Testis (tissue), 3 donors: ENCODE measurements around the gene FER1L5. TPM values are rescaled to one million over a fixed set of nuclear protein-coding genes. Genes with fewer than 3 reads are reported as not detected.

ENCODE experiments used
- DNase-seq: peaks from one replicate; pipeline ENCODE4 v3.0.0-alpha.2; 2019
- H3K27ac ChIP-seq, 2 donors: fragments of 200-600 bp; sonication (generic); one replicate each; pipeline ENCODE4 v1.5.1; 2019
- H3K27me3 ChIP-seq: fragments of 200-600 bp; sonication (generic); one replicate; pipeline ENCODE4 v1.5.1; 2019
- H3K36me3 ChIP-seq: fragments of 200-600 bp; sonication (generic); one replicate; pipeline ENCODE4 v1.5.1; 2017; ENCODE audit warnings: low read depth; ENCODE audit errors: missing control alignments
- H3K4me1 ChIP-seq: fragments of 200-600 bp; sonication (generic); one replicate; pipeline ENCODE4 v1.5.1; 2019
- H3K4me3 ChIP-seq, 2 donors: fragments of 200-600 bp; sonication (generic); one replicate each; pipeline ENCODE4 v1.5.1; 2017 to 2019
- H3K9me3 ChIP-seq: fragments of 200-600 bp; sonication (generic); one replicate; pipeline ENCODE4 v1.5.1; 2017
- POLR2A ChIP-seq: fragments of 450-650 bp; IDR thresholded peaks from one replicate; pipeline ENCODE4 v1.6.1; 2017; ENCODE audit warnings: antibody characterized with exemption, mild to moderate bottlenecking, moderate library complexity
- WGBS, 2 donors: methylation state at CpG; one replicate each; pipeline ENCODE4 v1.1.5; 2018; 5-methylcytosine and 5-hydroxymethylcytosine counted together
- intact Hi-C: fragments of 100-400 bp; cut with DNase I; formaldehyde crosslinking; loops from one replicate; pipeline ENCODE4 v1.15.1; 2023; ENCODE audit warnings: low total_unique reads
- polyA plus RNA-seq: library from polyadenylated mRNA; stranded (reverse); fragments of 350-450 nt; fragmentation: Illumina TruSeq; extraction: RNeasy Lipid Tissue Mini Kit (QIAGEN cat#74804); gene quantifications from one replicate; pipeline ENCODE4 v1.2.3, GENCODE V29; 2014; ENCODE audit warnings: low read depth, low replicate concordance; ENCODE audit not compliant: insufficient read depth
- total RNA-seq, 2 donors: library from RNA; depleted of rRNA; stranded (reverse); fragments of >200 nt; gene quantifications; one replicate each; pipeline ENCODE4 v1.2.3, GENCODE V29; 2016
- TF ChIP-seq, protein P1 (sequence below), 3 experiments: fragments of 450-650 bp in 2 of 3; fragments of 200-600 bp in 1 of 3; sonication (generic) in 1 of 3; IDR thresholded peaks; one replicate each; pipeline ENCODE4 v1.5.1; 2016 to 2019; ENCODE audit warnings: antibody characterized with exemption in 3 of 3, mild to moderate bottlenecking in 2 of 3, moderate library complexity in 1 of 3

FER1L5 gene
- total and polyA plus RNA-seq, 3 donors from 2014 or later = 7.1 to 15.3 (median 15.0) TPM

DNA sequence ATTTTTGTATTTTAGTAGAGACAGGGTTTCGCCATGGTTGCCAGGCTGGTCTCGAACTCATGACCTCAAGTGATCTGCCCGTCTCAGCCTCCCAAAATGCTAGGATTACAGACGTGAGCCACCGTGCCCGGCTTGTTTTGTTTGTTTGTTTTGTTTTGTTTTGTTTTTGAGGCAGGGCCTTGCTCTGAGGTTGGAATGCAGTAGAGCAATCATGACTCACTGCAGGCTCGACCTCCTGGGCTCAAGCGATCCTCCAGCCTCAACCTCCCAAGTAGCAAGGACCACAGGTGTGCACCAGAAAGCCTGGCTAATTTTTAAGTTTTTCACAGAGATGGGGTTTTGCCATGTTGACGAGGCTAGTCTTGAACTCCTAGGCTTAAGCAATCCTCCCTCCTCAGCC lies 109.2 kb downstream of the FER1L5 start:
- H3K9me3 ChIP-seq = no peaks in the 10 kb centered on the region
- WGBS, 2 donors = 88 to 89% methylated on average over 9 of the region's 9 CpGs
- DNase-seq = no peak
- H3K27ac ChIP-seq = no peak overlapping the region
- H3K4me3 ChIP-seq = no peak overlapping the region
- intact Hi-C loops = no loop called here
- no peaks in the 10 kb centered on the region for H3K27me3 ChIP-seq
- no peak for TF ChIP-seq POLR2A
- TF ChIP-seq, protein P1, sequence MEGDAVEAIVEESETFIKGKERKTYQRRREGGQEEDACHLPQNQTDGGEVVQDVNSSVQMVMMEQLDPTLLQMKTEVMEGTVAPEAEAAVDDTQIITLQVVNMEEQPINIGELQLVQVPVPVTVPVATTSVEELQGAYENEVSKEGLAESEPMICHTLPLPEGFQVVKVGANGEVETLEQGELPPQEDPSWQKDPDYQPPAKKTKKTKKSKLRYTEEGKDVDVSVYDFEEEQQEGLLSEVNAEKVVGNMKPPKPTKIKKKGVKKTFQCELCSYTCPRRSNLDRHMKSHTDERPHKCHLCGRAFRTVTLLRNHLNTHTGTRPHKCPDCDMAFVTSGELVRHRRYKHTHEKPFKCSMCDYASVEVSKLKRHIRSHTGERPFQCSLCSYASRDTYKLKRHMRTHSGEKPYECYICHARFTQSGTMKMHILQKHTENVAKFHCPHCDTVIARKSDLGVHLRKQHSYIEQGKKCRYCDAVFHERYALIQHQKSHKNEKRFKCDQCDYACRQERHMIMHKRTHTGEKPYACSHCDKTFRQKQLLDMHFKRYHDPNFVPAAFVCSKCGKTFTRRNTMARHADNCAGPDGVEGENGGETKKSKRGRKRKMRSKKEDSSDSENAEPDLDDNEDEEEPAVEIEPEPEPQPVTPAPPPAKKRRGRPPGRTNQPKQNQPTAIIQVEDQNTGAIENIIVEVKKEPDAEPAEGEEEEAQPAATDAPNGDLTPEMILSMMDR (IDR thresholded peaks at IDR 0.05) = no peak
- no peaks in the 10 kb centered on the region for H3K36me3 ChIP-seq
- H3K4me1 ChIP-seq = no peaks in the 10 kb centered on the region

DNA sequence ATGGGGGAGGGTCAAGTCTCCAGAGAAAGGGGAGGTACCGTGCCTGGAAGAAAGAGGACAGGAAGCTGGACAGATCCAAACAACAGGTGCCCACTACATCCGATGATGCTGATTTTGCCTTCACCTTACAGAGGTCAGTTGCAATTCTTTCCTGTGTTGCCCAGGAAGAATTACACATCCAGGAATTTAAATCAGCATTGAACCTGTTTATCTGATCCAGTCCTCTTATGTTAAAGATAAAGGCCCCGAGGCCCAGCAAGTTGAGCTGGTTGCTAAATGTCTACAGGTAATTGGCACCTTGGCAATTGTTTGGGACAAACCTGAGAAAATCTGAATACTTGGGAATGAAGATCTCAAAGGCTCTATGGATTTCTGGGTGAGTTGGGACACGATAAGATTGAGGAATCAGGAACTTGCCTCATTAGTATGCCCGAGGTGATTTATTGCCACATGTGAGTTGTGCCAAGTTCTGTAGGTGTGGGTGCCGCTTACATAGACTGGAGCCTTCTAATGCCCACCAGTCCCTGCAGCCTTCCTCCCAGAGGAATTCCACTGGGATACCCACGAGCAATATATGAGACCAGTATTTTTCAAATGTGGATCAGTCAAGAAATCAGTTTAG lies 111.2 kb downstream of the FER1L5 start:
- TF ChIP-seq, protein P1 (IDR thresholded peaks at IDR 0.05) = no peak
- no peak for TF ChIP-seq POLR2A
- 66 to 71% methylated on average over 7 of the region's 7 CpGs for WGBS, 2 donors
- no peak overlapping the region for H3K27ac ChIP-seq
- H3K27me3 ChIP-seq = no peaks in the 10 kb centered on the region
- no peaks in the 10 kb centered on the region for H3K36me3 ChIP-seq
- no peak for DNase-seq
- H3K4me3 ChIP-seq = no peak overlapping the region
- intact Hi-C loops = no loop called here
- H3K9me3 ChIP-seq = no peaks in the 10 kb centered on the region
- H3K4me1 ChIP-seq = no peaks in the 10 kb centered on the region

- intact Hi-C loops = no loop called here
- Histone ChIP-seq H3K9me3 (no peaks in the 10 kb centered on the region), H3K36me3 (no peaks in the 10 kb centered on the region), H3K4me3 (no peak overlapping the region), H3K4me1 (no peaks in the 10 kb centered on the region), H3K27me3 (no peaks in the 10 kb centered on the region), H3K27ac (no peak overlapping the region)
- TF ChIP-seq, protein P1 (IDR thresholded peaks at IDR 0.05) = no peak
- no peak for TF ChIP-seq POLR2A
- no peak for DNase-seq
Measured at GRCh38 chr2:96754317-96754716, 111.8 kb downstream of the FER1L5 start.

Other genes with a start within 250 kb of the FER1L5 start
- 1 to 10 TPM; 1.3 to 1.7 TPM for gene NEURL3, start 137.4 kb upstream of the FER1L5 start, total RNA-seq
- gene NEURL3, start 137.4 kb upstream of the FER1L5 start, polyA plus RNA-seq = 0.78 TPM
- gene ARID5A, start 106.0 kb upstream of the FER1L5 start, total RNA-seq = 10 to 100 TPM; 31.7 to 33.7 TPM
- 20.1 TPM for gene ARID5A, start 106.0 kb upstream of the FER1L5 start, polyA plus RNA-seq
- 100 to 1,000 TPM in 1 of 2 donors, 10 to 100 TPM in 1; 78.7 to 102 TPM for gene KANSL3, start 4.5 kb upstream of the FER1L5 start, total RNA-seq
- 108 TPM for gene KANSL3, start 4.5 kb upstream of the FER1L5 start, polyA plus RNA-seq
- 10 to 100 TPM; 24.2 to 24.5 TPM for gene LMAN2L, start 97.3 kb downstream of the FER1L5 start, total RNA-seq
- 25.2 TPM for gene LMAN2L, start 97.3 kb downstream of the FER1L5 start, polyA plus RNA-seq
- 10 to 100 TPM; 18.0 to 18.4 TPM for gene CNNM4, start 118.1 kb downstream of the FER1L5 start, total RNA-seq
- 21.8 TPM for gene CNNM4, start 118.1 kb downstream of the FER1L5 start, polyA plus RNA-seq
- 10 to 100 TPM; 32.2 to 33.6 TPM for gene CNNM3, start 173.5 kb downstream of the FER1L5 start, total RNA-seq
- 33.5 TPM for gene CNNM3, start 173.5 kb downstream of the FER1L5 start, polyA plus RNA-seq
- gene ANKRD23, start 201.3 kb downstream of the FER1L5 start, total RNA-seq = 1 to 10 TPM; 5.3 to 6.8 TPM
- 7.5 TPM for gene ANKRD23, start 201.3 kb downstream of the FER1L5 start, polyA plus RNA-seq
- gene ANKRD39, start 215.3 kb downstream of the FER1L5 start, total RNA-seq = 10 to 100 TPM; 13.9 to 16.4 TPM
- 8.9 TPM for gene ANKRD39, start 215.3 kb downstream of the FER1L5 start, polyA plus RNA-seq
- gene SEMA4C, start 227.3 kb downstream of the FER1L5 start, total RNA-seq = 10 to 100 TPM; 11.4 to 17.6 TPM
- 10.5 TPM for gene SEMA4C, start 227.3 kb downstream of the FER1L5 start, polyA plus RNA-seq